HG02884 (cell line): Measurements from ENCODE around the gene ANO6.
A peak's percentile ranks its signal among the peaks of the same experiment; 100 is the strongest.
"Not testable (repeated sequence)": the region's sequence is repeated elsewhere in the genome, so short reads cannot be mapped to it uniquely, and the experiment has no call there.

Experiments
- ATAC-seq: cut with Tn5 transposase; IDR thresholded peaks from one replicate; pipeline ENCODE4 v1.9.1; 2021; ENCODE audit warnings: mild to moderate bottlenecking, moderate library complexity; ENCODE audit not compliant: unreplicated experiment

Gene ANO6, protein sequence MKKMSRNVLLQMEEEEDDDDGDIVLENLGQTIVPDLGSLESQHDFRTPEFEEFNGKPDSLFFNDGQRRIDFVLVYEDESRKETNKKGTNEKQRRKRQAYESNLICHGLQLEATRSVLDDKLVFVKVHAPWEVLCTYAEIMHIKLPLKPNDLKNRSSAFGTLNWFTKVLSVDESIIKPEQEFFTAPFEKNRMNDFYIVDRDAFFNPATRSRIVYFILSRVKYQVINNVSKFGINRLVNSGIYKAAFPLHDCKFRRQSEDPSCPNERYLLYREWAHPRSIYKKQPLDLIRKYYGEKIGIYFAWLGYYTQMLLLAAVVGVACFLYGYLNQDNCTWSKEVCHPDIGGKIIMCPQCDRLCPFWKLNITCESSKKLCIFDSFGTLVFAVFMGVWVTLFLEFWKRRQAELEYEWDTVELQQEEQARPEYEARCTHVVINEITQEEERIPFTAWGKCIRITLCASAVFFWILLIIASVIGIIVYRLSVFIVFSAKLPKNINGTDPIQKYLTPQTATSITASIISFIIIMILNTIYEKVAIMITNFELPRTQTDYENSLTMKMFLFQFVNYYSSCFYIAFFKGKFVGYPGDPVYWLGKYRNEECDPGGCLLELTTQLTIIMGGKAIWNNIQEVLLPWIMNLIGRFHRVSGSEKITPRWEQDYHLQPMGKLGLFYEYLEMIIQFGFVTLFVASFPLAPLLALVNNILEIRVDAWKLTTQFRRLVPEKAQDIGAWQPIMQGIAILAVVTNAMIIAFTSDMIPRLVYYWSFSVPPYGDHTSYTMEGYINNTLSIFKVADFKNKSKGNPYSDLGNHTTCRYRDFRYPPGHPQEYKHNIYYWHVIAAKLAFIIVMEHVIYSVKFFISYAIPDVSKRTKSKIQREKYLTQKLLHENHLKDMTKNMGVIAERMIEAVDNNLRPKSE

GRCh38 chr12:45215419-45216229 is at the start of gene ANO6:
TSS of gene ANO6 (plus strand) at chr12:45216095. CDS start at chr12:45216322, 227 bp downstream.
- peak; percentile 64 for ATAC-seq

DNA sequence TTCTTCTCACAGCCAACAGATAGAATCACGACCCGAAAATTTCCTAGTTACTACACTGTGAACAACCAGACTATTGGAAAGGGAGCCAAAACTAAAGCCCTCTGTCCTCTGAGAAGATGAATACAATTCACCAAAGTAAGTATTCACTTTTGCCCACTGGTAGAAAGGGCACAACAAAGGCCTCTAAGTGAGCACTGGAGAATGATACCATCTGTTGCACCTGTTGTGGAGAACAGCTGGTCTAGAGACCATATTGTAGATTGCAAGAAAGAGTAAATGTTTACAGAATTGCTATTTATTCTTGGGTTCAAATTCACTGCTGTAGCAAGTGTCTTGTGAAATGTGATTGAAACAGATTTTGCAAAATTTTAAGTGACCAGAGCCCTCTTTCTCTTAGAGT is 46.9 kb upstream of the ANO6 start:
- no peak for ATAC-seq

- peak; percentile 68 for ATAC-seq
Measured at GRCh38 chr12:45170456-45171042, 45.3 kb upstream of the ANO6 start.

DNA sequence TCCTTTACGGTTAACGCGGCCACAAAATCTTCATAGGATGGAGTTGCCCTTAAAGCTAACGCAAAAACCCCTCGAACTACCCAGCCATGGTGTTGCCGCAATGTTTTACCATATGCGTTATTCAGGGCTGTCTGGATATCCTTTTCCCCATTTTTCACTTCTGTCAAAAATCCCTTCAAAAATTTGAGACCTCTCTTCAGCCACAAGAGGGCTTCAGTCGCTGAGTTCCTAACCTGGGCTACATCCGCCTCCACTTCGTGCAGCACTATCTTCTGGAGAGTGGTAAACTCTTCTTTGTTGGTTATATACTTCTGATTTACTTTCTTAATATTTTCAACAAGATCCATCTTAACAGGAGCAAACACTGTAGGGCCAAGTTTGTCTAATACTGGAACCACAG is 42.6 kb upstream of the ANO6 start:
- ATAC-seq: not testable (repeated sequence)

DNA sequence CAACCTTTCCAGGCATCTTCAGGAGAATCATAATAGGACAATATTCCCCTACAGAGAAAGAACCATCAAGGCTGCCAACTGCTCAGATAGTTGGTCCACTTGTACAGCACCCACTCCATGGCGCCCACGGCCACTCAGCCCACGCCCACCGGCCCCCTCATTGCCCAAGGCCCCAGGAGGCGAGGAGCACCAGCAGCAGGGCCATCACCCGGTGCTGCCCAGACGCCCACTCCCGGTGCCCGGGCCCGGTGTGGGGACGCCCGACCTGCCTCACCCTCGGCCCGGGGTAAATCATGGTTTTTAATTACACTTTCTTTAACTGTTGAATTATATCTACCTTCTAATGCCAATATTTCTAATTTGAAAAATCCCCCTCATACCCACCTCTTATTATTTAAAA is 41.3 kb upstream of the ANO6 start:
- ATAC-seq: no peak

- no peak for ATAC-seq
Measured at GRCh38 chr12:45178771-45179170, 37.1 kb upstream of the ANO6 start.

DNA sequence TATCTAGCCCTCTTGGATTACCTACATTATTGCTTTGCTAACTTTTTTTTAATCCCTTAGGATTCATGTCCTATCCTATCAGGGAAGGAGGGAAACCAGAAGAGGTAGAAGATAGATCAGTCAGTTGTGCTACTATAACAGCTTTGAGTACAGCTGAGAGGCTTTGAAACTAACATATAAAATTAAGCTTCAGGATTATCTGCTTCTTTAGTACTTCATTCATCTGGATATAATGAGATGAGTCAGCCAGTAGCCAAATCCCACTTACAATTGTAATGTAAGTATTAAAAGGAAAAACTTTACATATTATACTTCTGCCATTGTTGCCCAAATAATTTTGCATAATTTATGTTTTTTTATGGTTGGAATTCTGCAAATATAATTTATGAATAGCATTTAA is 33.4 kb upstream of the ANO6 start:
- ATAC-seq: no peak

GRCh38 chr12:45183246-45183645 is 32.6 kb upstream of the ANO6 start:
- no peak for ATAC-seq

DNA sequence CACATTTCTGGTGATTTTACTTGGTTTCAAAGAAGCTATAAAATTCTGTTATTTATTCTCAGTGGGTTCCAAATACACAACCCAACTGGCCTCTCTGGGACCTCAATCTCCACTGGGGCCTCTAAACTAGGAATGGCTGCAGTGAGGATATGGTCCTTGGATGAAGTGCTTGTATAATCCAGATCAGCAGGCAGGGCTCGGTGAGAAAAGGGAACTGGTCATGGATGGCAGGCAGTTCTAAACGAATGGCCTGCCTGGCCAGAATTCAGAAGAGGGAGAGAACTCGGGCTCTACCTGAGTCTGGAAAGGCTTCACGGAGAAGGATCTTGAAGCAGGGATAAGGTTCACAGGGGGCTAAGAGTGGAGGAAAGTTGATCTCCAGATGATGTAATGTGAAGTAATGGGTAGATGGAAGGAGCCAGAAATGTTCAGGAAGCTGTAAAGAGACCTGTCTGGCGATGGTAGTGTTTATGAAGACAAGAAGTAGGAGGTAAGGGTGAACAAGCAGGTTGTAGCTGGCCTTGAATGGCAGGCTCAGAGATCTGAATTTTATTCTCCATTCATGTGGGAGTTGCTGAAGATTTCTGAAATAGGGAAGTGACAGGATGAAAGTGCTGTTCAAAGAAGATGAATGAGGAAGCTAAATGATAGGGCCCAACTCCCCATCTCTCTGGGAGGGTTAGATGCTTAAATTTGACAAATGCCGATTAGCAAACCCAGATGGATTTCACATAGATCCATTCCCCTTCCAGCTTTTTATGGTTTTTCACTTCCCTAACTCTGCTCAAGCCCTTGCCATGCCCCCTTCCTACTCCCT is 31.5 kb upstream of the ANO6 start:
- ATAC-seq: no peak

GRCh38 chr12:45186762-45187161 is 29.1 kb upstream of the ANO6 start:
- no peak for ATAC-seq

DNA sequence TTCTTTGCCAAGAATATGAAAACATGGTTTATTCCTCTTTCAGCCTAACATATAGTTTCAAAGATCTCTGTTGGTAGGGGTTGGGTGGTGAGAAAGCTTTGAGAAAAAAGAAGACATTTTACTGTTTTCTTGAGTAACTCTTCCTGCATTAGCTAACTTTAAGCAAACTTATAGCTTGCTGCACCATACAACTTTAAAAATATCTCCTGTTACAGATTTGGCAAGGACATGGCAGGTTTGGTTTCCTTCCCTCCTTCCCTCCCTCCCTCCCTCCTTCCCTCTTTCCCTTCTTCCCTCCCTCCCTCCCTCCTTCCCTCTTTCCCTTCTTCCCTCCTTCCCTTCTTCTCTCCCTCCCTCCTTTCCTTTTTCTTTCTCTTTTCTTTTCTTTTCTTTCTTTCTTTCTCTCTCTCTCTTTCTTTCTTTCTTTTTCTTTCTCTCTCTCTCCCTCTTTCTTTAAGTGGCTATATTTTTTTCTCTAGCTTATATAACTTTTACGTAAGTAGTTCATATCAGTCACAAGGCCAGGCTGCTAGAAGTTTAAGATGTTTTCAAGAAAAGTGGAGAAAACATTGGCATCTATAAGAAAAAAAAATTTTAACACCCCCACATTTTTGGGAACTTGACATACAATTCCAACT is 26.0 kb upstream of the ANO6 start:
- ATAC-seq: no peak

GRCh38 chr12:45191239-45191638 is 24.7 kb upstream of the ANO6 start:
- no peak for ATAC-seq

DNA sequence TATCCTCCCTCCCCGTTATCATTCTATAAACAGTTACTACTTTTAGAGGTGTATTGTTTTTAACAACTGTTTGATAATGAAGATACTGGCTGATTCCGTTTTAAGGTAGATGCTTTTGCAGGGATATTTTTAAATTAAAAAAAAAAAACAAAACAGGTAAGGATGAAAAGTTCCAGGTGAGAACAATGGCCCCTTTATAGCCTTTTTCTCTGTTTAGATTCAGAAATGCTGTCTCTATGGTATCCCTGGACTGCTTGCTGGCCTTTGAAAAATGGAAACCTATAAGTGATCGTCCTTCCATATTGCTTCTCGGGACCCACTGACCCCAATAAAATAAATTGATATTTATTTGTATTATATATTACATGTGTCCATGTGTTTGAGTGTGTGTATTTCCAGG is 23.2 kb upstream of the ANO6 start:
- ATAC-seq: no peak

DNA sequence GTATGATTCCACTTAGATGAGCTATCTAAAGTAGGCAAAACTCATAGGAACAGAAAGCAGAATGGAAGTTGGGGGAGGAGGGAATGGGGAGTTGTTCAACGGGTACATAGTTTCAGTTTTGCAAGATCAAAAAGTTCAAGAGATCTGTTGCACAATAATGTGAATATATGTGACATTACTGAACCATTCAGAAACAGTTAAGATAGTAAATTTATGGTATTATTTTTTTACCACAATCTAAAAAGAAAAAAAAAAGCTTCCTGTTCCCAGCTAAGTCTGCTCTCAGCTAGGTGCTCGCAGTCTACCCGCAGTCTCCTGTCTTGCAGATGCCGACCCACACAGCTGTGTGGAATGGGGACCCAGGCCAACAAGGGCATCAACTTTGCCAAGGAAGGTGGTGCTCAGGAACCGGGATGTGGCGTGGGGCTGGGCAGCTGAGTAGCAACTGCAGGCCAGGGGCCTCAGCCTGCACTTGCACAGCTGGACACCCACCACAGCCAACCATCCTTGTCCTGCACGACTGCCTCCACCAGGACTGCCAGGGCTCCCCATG is 15.3 kb upstream of the ANO6 start:
- no peak for ATAC-seq

DNA sequence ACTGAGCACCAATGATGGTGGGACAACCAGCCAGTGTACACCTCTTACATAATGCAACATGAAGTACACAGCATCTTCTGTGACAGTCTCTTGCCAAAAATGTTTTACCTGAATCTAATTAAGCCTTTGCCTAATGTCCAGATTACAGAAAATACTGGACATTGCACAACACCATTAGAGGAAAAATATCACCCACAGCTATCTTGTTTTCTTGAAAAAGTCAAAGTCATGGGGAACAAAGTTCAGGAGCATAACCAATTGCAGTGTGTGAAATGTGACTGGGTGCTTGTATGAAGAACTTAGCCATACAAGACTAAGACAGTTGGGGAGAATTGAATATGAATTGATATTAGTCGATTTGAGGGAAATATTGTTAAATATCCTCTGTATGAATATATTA is 12.1 kb upstream of the ANO6 start:
- ATAC-seq: no peak

- no peak for ATAC-seq
Measured at GRCh38 chr12:45204757-45205156, 11.1 kb upstream of the ANO6 start.

- ATAC-seq: peak; percentile 64
Measured at GRCh38 chr12:45205165-45205825, 10.6 kb upstream of the ANO6 start.

DNA sequence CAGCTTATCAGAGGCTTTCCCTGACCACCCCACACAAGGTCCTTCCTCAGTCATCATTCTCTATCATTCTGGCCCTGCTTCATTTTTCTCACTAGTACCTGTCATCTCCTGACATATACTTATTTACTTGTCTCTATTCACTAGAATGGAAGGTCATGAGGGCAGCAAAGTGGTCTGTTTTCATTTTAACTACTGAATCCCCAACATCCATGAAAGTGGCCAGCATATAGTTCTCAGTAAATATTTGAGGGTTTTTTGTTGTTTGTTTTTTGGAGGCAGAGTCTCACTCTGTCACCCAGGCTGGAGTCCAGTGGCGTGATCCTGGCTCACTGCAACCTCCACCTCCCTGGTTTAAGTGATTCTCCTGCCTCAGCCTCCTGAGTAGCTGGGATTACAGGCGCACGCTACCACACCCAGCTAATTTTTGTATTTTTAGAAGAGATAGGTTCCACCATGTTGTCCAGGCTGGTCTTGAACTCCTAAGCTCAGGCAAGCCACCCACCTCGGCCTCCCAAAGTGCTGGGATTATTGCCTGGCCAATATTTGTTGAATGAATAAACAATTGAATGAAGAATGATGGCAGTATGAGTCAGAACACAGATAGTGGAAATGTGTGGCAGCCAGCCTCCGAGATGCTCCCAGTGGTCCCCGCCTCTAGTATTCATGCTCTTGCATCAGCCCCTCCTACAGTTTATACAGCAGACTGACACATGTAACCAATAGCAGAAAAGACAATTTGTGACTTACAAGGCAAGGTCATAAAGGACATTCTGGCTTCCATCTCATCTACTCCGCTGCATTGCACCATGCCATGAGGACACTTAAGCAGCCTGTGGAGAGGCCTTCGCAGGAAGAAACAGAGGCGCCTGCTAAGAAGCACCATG is 7.0 kb upstream of the ANO6 start:
- no peak for ATAC-seq
